GM18499 (cell line): ENCODE measurements around the gene FNDC3B.
A peak's percentile ranks its signal among the peaks of the same experiment; 100 is the strongest.

Source experiments
- ATAC-seq: cut with Tn5 transposase; IDR thresholded peaks from one replicate; pipeline ENCODE4 v1.9.1; 2021; ENCODE audit warnings: moderate number of reproducible peaks; ENCODE audit not compliant: insufficient read depth, unreplicated experiment

Gene FNDC3B

GRCh38 chr3:172340583-172340982 is 301.2 kb downstream of the FNDC3B start:
- ATAC-seq = no peak

GRCh38 chr3:172341482-172342059 is 302.2 kb downstream of the FNDC3B start:
- ATAC-seq = peak; percentile 66

- no peak for ATAC-seq
These were observed 302.8 kb downstream of the FNDC3B start for GRCh38 chr3:172342097-172342659.

GRCh38 chr3:172343117-172343516 is 303.7 kb downstream of the FNDC3B start:
- ATAC-seq = no peak

GRCh38 chr3:172343979-172344378 is 304.6 kb downstream of the FNDC3B start:
- ATAC-seq = no peak

GRCh38 chr3:172346161-172346560 is 306.8 kb downstream of the FNDC3B start:
- ATAC-seq = no peak

- ATAC-seq = no peak
These were observed 308.7 kb downstream of the FNDC3B start for GRCh38 chr3:172347895-172348679.

GRCh38 chr3:172351895-172352466 is 312.6 kb downstream of the FNDC3B start:
- no peak for ATAC-seq

- ATAC-seq = no peak
These were observed 313.4 kb downstream of the FNDC3B start for GRCh38 chr3:172352786-172353185.

GRCh38 chr3:172354931-172355499 is 315.6 kb downstream of the FNDC3B start:
- no peak for ATAC-seq

- ATAC-seq = no peak
These were observed 316.5 kb downstream of the FNDC3B start for GRCh38 chr3:172355836-172356235.

- ATAC-seq = no peak
These were observed 317.0 kb downstream of the FNDC3B start for GRCh38 chr3:172356427-172356826.

- ATAC-seq = no peak
These were observed 318.7 kb downstream of the FNDC3B start for GRCh38 chr3:172357850-172358754.

- ATAC-seq = no peak
These were observed 319.9 kb downstream of the FNDC3B start for GRCh38 chr3:172359231-172359630.

GRCh38 chr3:172359996-172360395 is 320.6 kb downstream of the FNDC3B start:
- no peak for ATAC-seq

GRCh38 chr3:172362583-172362982 is 323.2 kb downstream of the FNDC3B start:
- ATAC-seq = no peak

GRCh38 chr3:172364374-172365027 is 325.1 kb downstream of the FNDC3B start:
- no peak for ATAC-seq

- no peak for ATAC-seq
These were observed 325.7 kb downstream of the FNDC3B start for GRCh38 chr3:172365028-172365567.
